Chondrocyte (in vitro differentiated cells): ENCODE results near the gene SYCE3. TPM values are rescaled to one million over a fixed set of nuclear protein-coding genes. Genes with fewer than 3 reads are reported as not detected.

Source experiments
- DNase-seq: peaks from one replicate; pipeline ENCODE4 v3.0.0; 2021; ENCODE audit warnings: mixed read lengths, low spot score
- H3K27ac Mint-ChIP-seq: one replicate; pipeline ENCODE4 v1.8.0; 2021; ENCODE audit warnings: mild to moderate bottlenecking, moderate library complexity, mixed read lengths; ENCODE audit not compliant: unreplicated experiment
- H3K27me3 Mint-ChIP-seq: 2 replicates; pipeline ENCODE4 v1.8.0; 2021; ENCODE audit warnings: low read depth, mixed read lengths
- H3K36me3 Mint-ChIP-seq: 2 replicates; pipeline ENCODE4 v1.8.0; 2021; ENCODE audit warnings: low read depth, mixed read lengths
- H3K4me1 Mint-ChIP-seq: 2 replicates; pipeline ENCODE4 v1.8.0; 2021; ENCODE audit warnings: low read depth, mild to moderate bottlenecking, mixed read lengths
- H3K4me3 Mint-ChIP-seq: one replicate; pipeline ENCODE4 v1.8.0; 2021; ENCODE audit warnings: mild to moderate bottlenecking, moderate library complexity, mixed read lengths; ENCODE audit not compliant: unreplicated experiment
- H3K9me3 Mint-ChIP-seq: 2 replicates; pipeline ENCODE4 v1.8.0; 2021; ENCODE audit warnings: low read depth, mixed read lengths
- total RNA-seq: library from RNA; stranded (reverse); gene quantifications from 3 replicates; pipeline ENCODE4 v1.2.1, GENCODE V29; 2021
- TF ChIP-seq, protein P1 (sequence below): fragments of 200-600 bp; sonication (generic); IDR thresholded peaks from 2 replicates; pipeline ENCODE4 v1.5.0; 2021; ENCODE audit warnings: antibody characterized with exemption, mild to moderate bottlenecking, moderate library complexity

The SYCE3 gene
- total RNA-seq, 1 donor from 2014 or later = not detected

DNA sequence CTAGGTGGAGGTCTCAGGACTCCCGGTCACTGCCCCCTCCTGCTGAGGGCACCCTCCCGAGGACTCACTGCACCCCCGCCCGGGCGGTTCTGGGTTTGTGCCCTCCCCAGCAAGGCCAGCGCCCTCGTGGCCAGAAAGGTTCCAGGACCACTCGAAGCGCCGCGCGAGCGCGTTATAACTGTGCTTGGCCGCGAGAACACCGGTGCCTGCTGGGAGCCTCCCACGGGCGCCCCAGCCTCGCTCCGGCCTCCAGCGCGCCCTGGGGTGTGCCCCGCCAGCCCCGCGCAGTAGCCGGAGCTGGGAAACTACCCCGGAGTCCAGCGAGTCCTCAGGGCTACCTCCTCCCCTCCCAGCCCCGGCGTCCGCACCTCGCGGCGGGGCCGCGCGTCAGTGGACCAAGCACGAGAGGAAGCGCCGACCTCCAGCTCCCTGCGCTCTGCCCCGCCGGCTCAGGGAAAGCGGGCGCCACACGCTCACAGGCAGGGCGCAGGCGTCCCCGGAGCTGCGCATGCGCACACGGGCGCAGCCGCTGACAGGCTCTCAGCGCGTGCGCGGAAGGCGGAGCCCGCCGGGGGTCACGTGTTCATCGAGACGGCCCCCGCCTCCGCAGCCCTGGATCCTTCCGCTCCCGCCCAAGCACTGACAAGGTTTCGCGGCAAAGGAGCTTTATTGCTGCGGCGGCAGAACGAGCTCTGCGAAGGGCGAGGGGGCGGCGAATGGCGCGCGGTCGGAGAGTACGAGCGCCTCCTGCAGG, 37.4 kb downstream of the SYCE3 start, which contains the start of gene SCO2:
Gene SCO2, minus strand, starts transcription at position 495 of the 754 bp plus-strand sequence. CDS start 1,187 bp downstream, outside the sequence.
- no peaks in the 10 kb centered on the region for H3K9me3 Mint-ChIP-seq
- peaks cover 46% of the 10 kb centered on the region for H3K4me1 Mint-ChIP-seq
- no peaks in the 10 kb centered on the region for H3K27me3 Mint-ChIP-seq
- peak within 1 kb of the TSS; percentile 92 for H3K27ac Mint-ChIP-seq
- peaks cover 3% of the 10 kb centered on the region for H3K36me3 Mint-ChIP-seq
- peak; percentile 97 for DNase-seq
- TF ChIP-seq, protein P1, sequence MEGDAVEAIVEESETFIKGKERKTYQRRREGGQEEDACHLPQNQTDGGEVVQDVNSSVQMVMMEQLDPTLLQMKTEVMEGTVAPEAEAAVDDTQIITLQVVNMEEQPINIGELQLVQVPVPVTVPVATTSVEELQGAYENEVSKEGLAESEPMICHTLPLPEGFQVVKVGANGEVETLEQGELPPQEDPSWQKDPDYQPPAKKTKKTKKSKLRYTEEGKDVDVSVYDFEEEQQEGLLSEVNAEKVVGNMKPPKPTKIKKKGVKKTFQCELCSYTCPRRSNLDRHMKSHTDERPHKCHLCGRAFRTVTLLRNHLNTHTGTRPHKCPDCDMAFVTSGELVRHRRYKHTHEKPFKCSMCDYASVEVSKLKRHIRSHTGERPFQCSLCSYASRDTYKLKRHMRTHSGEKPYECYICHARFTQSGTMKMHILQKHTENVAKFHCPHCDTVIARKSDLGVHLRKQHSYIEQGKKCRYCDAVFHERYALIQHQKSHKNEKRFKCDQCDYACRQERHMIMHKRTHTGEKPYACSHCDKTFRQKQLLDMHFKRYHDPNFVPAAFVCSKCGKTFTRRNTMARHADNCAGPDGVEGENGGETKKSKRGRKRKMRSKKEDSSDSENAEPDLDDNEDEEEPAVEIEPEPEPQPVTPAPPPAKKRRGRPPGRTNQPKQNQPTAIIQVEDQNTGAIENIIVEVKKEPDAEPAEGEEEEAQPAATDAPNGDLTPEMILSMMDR = peak; percentile 73
- H3K4me3 Mint-ChIP-seq = peak within 1 kb of the TSS; percentile 95

DNA sequence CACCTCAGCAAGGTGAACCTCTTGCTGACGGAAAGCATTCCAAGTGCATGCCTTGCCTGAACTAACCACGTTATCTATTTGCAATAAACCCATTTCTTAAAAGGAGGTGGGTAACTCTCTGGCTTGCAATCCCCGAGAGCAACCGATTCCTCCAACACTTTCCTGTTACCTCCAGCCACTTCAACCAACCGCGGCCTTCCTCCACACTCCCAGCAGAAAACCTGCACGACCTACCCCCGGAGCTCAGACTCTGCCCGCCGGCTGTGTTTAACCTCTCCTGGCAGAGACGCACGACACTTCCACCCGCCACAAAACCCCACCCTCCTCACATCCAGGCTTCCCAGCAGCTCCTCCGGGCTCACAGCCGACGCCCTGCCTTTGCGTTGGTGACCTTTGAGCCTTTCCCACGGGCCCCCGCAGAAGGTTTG, 38.0 kb downstream of the SYCE3 start:
- Mint-ChIP-seq H3K4me1 (peaks cover 46% of the 10 kb centered on the region), H3K4me3 (peak overlapping the region; percentile 95), H3K27me3 (no peaks in the 10 kb centered on the region), H3K27ac (peak overlapping the region; percentile 89), H3K36me3 (peaks cover 4% of the 10 kb centered on the region), H3K9me3 (no peaks in the 10 kb centered on the region)
- TF ChIP-seq, protein P1 = no peak
- peak; percentile 69 for DNase-seq

- peaks cover 7% of the 10 kb centered on the region for H3K36me3 Mint-ChIP-seq
- peak overlapping the region; percentile 95 for H3K4me3 Mint-ChIP-seq
- H3K27ac Mint-ChIP-seq = peak overlapping the region; percentile 89
- TF ChIP-seq, protein P1 = no peak
- H3K27me3 Mint-ChIP-seq = no peaks in the 10 kb centered on the region
- DNase-seq = peak; percentile 50
- H3K4me1 Mint-ChIP-seq = peaks cover 46% of the 10 kb centered on the region
- H3K9me3 Mint-ChIP-seq = no peaks in the 10 kb centered on the region
These were observed 38.7 kb downstream of the SYCE3 start for GRCh38 chr22:50523806-50524675.

DNA sequence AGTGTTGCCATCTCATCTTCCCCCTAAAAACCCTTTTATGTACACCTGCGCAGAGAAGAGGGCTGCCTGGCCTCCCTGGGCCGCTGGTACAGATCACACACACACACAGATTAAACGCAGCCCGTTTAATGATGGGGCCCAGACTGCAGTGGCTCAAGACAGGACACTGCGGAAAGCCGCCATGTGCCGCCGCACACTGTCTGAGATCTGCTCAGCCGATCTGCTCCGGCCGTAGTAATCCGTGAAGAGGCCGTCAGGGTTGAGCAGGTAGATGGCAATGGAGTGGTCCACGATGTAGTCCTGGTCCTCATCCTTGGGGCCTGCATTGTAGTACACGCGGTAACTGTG, 39.3 kb downstream of the SYCE3 start:
- Mint-ChIP-seq H3K27ac (no peak overlapping the region), H3K36me3 (peaks cover 7% of the 10 kb centered on the region), H3K27me3 (no peaks in the 10 kb centered on the region), H3K4me1 (peaks cover 39% of the 10 kb centered on the region), H3K4me3 (no peak overlapping the region), H3K9me3 (no peaks in the 10 kb centered on the region)
- no peak for DNase-seq
- TF ChIP-seq, protein P1 = no peak

- Mint-ChIP-seq H3K27me3 (no peaks in the 10 kb centered on the region), H3K27ac (no peak overlapping the region), H3K4me3 (no peak overlapping the region), H3K4me1 (peaks cover 34% of the 10 kb centered on the region), H3K9me3 (no peaks in the 10 kb centered on the region), H3K36me3 (peaks cover 7% of the 10 kb centered on the region)
- TF ChIP-seq, protein P1 = no peak
- DNase-seq = no peak
These were observed 39.8 kb downstream of the SYCE3 start for GRCh38 chr22:50522806-50523438.
